ENCODE results near the gene RTTN. TPM values are rescaled to one million over a fixed set of nuclear protein-coding genes. Genes with fewer than 3 reads are reported as not detected.

Gene RTTN
- polyA plus RNA-seq, 1 of the 3 experiments (the other 2 are of a cell fraction) = 4.7 TPM

DNA sequence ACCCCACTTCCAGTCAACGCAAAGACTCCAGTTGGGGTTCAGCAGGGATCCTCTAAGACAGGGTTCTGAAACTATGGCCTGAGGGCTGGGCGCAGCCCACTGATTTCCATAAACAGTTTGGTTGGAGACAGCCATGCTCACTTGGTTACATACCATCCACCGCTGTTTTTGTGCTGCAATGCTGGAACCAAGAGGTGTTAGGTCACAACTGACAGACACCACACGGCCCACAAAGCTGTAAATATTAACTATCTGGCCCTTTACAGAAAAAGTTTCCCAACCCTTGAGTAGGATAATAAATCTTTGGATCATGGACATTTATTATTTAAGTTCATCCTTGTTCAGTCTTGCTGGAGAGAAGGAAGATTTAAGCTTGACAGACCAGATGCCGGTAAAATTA is 249.4 kb downstream of the RTTN start:
- Histone ChIP-seq H3K27me3 (ENCODE audit: insufficient read depth) (no peaks in the 10 kb centered on the region), H3K4me1 (ENCODE audit: control insufficient read depth in 1 of 2, insufficient read depth in 2 of 2, low read depth in 1 of 2, low read length in 1 of 2) (0 out of 4 replicates have a peak, but pooled peaks cover 0 to 2% of the 10 kb centered on the region in 2 experiments), H3K4me2 (no peak overlapping the region), H3K36me3 (replicated peaks in 1 of 2; ENCODE audit: control insufficient read depth in 1 of 2, insufficient read depth in 2 of 2, low read length in 1 of 2) (no peaks in the 10 kb centered on the region), H3K9ac (no peak overlapping the region), H3K9me3 (no peaks in the 10 kb centered on the region), H3F3A (replicated peaks; ENCODE audit: insufficient read depth) (no peaks in the 10 kb centered on the region), H2AFZ (ENCODE audit: low read depth) (no peak overlapping the region), H3K79me2 (ENCODE audit: insufficient read depth) (no peaks in the 10 kb centered on the region), H3K9me2 (no peaks in the 10 kb centered on the region), H3K27ac (ENCODE audit: low read depth in 2 of 2, low read length in 1 of 2) (no peak overlapping the region), H3K4me3 (ENCODE audit: low read depth in 2 of 2, low read length in 1 of 2) (no peak overlapping the region), H4K20me1 (ENCODE audit: insufficient read depth) (no peaks in the 10 kb centered on the region)
- no peak for DNase-seq
- ChIA-PET POLR2A (no interaction called here), CTCF (interaction anchor here (1.2 kb wide), 1 partner anchor 787 kb away, joined by 3 read pairs; no protein-coding TSS in a partner anchor)
- 82% methylated on average over 5 of the region's 5 CpGs for WGBS (ENCODE audit: low lambda C conversion rate)
- no peak for TF ChIP-seq ELF1 (IDR thresholded peaks at IDR 0.05)
- TF ChIP-seq NRF1 (IDR thresholded peaks at IDR 0.05; ENCODE audit: low read depth, low read length) = no peak
- TF ChIP-seq, protein P1, sequence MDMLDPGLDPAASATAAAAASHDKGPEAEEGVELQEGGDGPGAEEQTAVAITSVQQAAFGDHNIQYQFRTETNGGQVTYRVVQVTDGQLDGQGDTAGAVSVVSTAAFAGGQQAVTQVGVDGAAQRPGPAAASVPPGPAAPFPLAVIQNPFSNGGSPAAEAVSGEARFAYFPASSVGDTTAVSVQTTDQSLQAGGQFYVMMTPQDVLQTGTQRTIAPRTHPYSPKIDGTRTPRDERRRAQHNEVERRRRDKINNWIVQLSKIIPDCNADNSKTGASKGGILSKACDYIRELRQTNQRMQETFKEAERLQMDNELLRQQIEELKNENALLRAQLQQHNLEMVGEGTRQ (IDR thresholded peaks at IDR 0.05; ENCODE audit: borderline replicate concordance, low read depth, low read length) = no peak
- no peak for TF ChIP-seq GATA2 (CRISPR knock-in tag; IDR thresholded peaks at IDR 0.05)
- TF ChIP-seq RFX5 (IDR thresholded peaks at IDR 0.05; ENCODE audit: low read length) = no peak
- no peak for TF ChIP-seq CHD2 (IDR thresholded peaks at IDR 0.05; ENCODE audit: low read length, partially characterized antibody)
- no peak for TF ChIP-seq EP300 (IDR thresholded peaks at IDR 0.05; ENCODE audit: borderline replicate concordance in 1 of 2, low read depth in 1 of 2, low read length in 1 of 2)
- TF ChIP-seq, protein P2, sequence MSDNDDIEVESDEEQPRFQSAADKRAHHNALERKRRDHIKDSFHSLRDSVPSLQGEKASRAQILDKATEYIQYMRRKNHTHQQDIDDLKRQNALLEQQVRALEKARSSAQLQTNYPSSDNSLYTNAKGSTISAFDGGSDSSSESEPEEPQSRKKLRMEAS (IDR thresholded peaks at IDR 0.05; ENCODE audit: low read depth) = no peak
- TF ChIP-seq MXI1 (IDR thresholded peaks at IDR 0.05; ENCODE audit: low read depth, low read length) = no peak
- TF ChIP-seq TAF1 (IDR thresholded peaks at IDR 0.05; ENCODE audit: borderline replicate concordance, low read depth, low read length) = no peak
- no peak for TF ChIP-seq EZH2phosphoT487 (IDR thresholded peaks at IDR 0.05; ENCODE audit: borderline replicate concordance, low read depth)
- no peak for TF ChIP-seq MEF2A (IDR thresholded peaks at IDR 0.05; ENCODE audit: borderline replicate concordance, low read depth)
- TF ChIP-seq NFIC (IDR thresholded peaks at IDR 0.05; ENCODE audit: borderline replicate concordance) = no peak
- no peak for TF ChIP-seq FOXJ3 (CRISPR knock-in tag; IDR thresholded peaks at IDR 0.05)
- no peak for TF ChIP-seq RXRA (IDR thresholded peaks at IDR 0.05; ENCODE audit: borderline replicate concordance, low read depth)

DNA sequence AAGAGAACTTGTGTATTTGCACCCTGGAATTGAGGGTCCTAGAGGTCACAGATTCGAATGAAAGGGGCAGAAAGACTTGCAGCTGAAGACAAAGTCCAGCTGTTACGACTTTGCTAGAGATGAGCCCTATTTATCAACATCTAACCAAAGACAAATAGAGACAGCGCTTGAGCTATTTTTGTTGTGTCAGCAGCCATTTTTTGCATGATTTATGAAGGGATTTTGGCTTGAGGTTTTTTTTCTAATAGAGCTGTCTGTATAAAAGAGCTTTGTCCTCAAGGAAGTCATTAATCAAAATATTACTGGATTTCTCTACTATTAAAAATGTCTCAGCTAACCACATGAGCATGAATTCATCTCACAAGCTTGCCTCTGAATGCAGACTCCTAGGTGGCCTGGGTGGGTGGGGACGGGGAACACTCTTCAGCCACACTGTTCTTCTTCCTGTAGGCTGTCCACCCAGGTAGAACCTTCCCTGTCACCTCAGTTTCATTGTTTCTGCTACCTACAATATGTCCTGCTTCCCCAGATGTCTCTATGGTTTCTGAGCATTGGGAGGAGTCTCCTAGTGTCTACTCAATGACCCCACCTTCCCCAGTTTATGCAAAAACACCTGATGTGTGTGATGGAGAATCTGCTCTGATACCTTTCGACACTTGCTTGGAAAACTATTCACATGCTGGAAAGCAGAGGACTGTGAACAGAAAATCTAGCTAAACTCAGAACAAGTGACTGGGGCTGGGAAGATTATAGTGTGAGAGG is 250.6 kb downstream of the RTTN start:
- no peak for DNase-seq
- no peak overlapping the region for H3K4me2 ChIP-seq
- CTCF ChIA-PET = interaction anchor here (1.0 kb wide), 1 partner anchor 16 kb away, joined by 3 read pairs; no protein-coding TSS in a partner anchor
- POLR2A ChIA-PET = no interaction called here
- no peak overlapping the region for H2AFZ ChIP-seq (ENCODE audit: low read depth)
- no peak overlapping the region for H3K27ac ChIP-seq (ENCODE audit: low read depth in 2 of 2, low read length in 1 of 2)
- no peaks in the 10 kb centered on the region for H3F3A ChIP-seq (replicated peaks; ENCODE audit: insufficient read depth)
- H3K9me3 ChIP-seq = no peaks in the 10 kb centered on the region
- H3K4me1 ChIP-seq (ENCODE audit: control insufficient read depth in 1 of 2, insufficient read depth in 2 of 2, low read depth in 1 of 2, low read length in 1 of 2) = 0 out of 4 replicates have a peak, but pooled peaks cover 0 to 4% of the 10 kb centered on the region in 2 experiments
- TF ChIP-seq FOSL2 (IDR thresholded peaks at IDR 0.05; ENCODE audit: borderline replicate concordance, low read depth) (no peak), EP300 (IDR thresholded peaks at IDR 0.05; ENCODE audit: borderline replicate concordance in 1 of 2, low read depth in 1 of 2, low read length in 1 of 2) (peak in 1 of 2 experiments; percentile 45; a peak in 1 of 4 replicates), YY1 (IDR thresholded peaks at IDR 0.05; ENCODE audit: low read depth) (no peak), FOXM1 (IDR thresholded peaks at IDR 0.05; ENCODE audit: low read depth) (no peak), JUND (IDR thresholded peaks at IDR 0.05) (no peak), MXI1 (IDR thresholded peaks at IDR 0.05; ENCODE audit: low read depth, low read length) (no peak), TCF12 (IDR thresholded peaks at IDR 0.05) (peak; percentile 30; the same call in 1 of the 2 replicates), GATA2 (CRISPR knock-in tag; IDR thresholded peaks at IDR 0.05) (no peak), PBX3 (IDR thresholded peaks at IDR 0.05) (peak; percentile 82), RAD21 (IDR thresholded peaks at IDR 0.05; ENCODE audit: low read length) (no peak), GABPA (IDR thresholded peaks at IDR 0.05; ENCODE audit: low read depth) (no peak), RXRA (IDR thresholded peaks at IDR 0.05; ENCODE audit: borderline replicate concordance, low read depth) (no peak), TAF1 (IDR thresholded peaks at IDR 0.05; ENCODE audit: borderline replicate concordance, low read depth, low read length) (no peak), FOXJ3 (CRISPR knock-in tag; IDR thresholded peaks at IDR 0.05) (no peak)
- TF ChIP-seq, protein P2 (IDR thresholded peaks at IDR 0.05; ENCODE audit: low read depth) = no peak
- H3K27me3 ChIP-seq (ENCODE audit: insufficient read depth) = no peaks in the 10 kb centered on the region
- no peak overlapping the region for H3K9ac ChIP-seq
- no peaks in the 10 kb centered on the region for H3K9me2 ChIP-seq
- WGBS (ENCODE audit: low lambda C conversion rate) = 69% methylated on average over 5 of the region's 5 CpGs
- H3K4me3 ChIP-seq (ENCODE audit: low read depth in 2 of 2, low read length in 1 of 2) = no peak overlapping the region
- H4K20me1 ChIP-seq (ENCODE audit: insufficient read depth) = no peaks in the 10 kb centered on the region
- no peaks in the 10 kb centered on the region for H3K79me2 ChIP-seq (ENCODE audit: insufficient read depth)
- H3K36me3 ChIP-seq (replicated peaks in 1 of 2; ENCODE audit: control insufficient read depth in 1 of 2, insufficient read depth in 2 of 2, low read length in 1 of 2) = no peaks in the 10 kb centered on the region

Measured in SK-N-SH (cell line).